ENCODE measurements around the gene SIX2. TPM values are rescaled to one million over a fixed set of nuclear protein-coding genes. Genes with fewer than 3 reads are reported as not detected.

Gene SIX2
- total RNA-seq, 1 experiment from 2014 or later = 0.80 TPM

- DNase-seq = peak; percentile 77
- H3K27me3 ChIP-seq (ENCODE audit: control insufficient read depth, insufficient read depth, low read length) = peaks cover 87% of the 10 kb centered on the region
- peak overlapping the region; percentile 24 for H3K4me3 ChIP-seq (ENCODE audit: insufficient read depth, low read depth, low read length)
- no peaks in the 10 kb centered on the region for H3K36me3 ChIP-seq (replicated peaks; ENCODE audit: control insufficient read depth, insufficient read depth, low read length)
These were observed 8.1 kb downstream of the SIX2 start for GRCh38 chr2:45000921-45001868.

GRCh38 chr2:45000341-45000901 lies 8.8 kb downstream of the SIX2 start:
- Histone ChIP-seq H3K4me3 (ENCODE audit: insufficient read depth, low read depth, low read length) (peak overlapping the region; percentile 24), H3K36me3 (replicated peaks; ENCODE audit: control insufficient read depth, insufficient read depth, low read length) (no peaks in the 10 kb centered on the region), H3K27me3 (ENCODE audit: control insufficient read depth, insufficient read depth, low read length) (peaks cover 79% of the 10 kb centered on the region)
- DNase-seq = peak; percentile 85

- no peak for DNase-seq
- H3K27me3 ChIP-seq (ENCODE audit: control insufficient read depth, insufficient read depth, low read length) = peaks cover 70% of the 10 kb centered on the region
- H3K4me3 ChIP-seq (ENCODE audit: insufficient read depth, low read depth, low read length) = no peak overlapping the region
- H3K36me3 ChIP-seq (replicated peaks; ENCODE audit: control insufficient read depth, insufficient read depth, low read length) = no peaks in the 10 kb centered on the region
These were observed 9.7 kb downstream of the SIX2 start for GRCh38 chr2:44999540-44999939.

- Histone ChIP-seq H3K36me3 (replicated peaks; ENCODE audit: control insufficient read depth, insufficient read depth, low read length) (no peaks in the 10 kb centered on the region), H3K4me3 (ENCODE audit: insufficient read depth, low read depth, low read length) (no peak overlapping the region), H3K27me3 (ENCODE audit: control insufficient read depth, insufficient read depth, low read length) (peaks cover 55% of the 10 kb centered on the region)
- DNase-seq = peak; percentile 43
These were observed 11.3 kb downstream of the SIX2 start for GRCh38 chr2:44997963-44998362.

GRCh38 chr2:44996356-44996755 lies 12.9 kb downstream of the SIX2 start:
- Histone ChIP-seq H3K36me3 (replicated peaks; ENCODE audit: control insufficient read depth, insufficient read depth, low read length) (no peaks in the 10 kb centered on the region), H3K27me3 (ENCODE audit: control insufficient read depth, insufficient read depth, low read length) (peaks cover 38% of the 10 kb centered on the region), H3K4me3 (ENCODE audit: insufficient read depth, low read depth, low read length) (no peak overlapping the region)
- DNase-seq = no peak

- Histone ChIP-seq H3K36me3 (replicated peaks; ENCODE audit: control insufficient read depth, insufficient read depth, low read length) (no peaks in the 10 kb centered on the region), H3K27me3 (ENCODE audit: control insufficient read depth, insufficient read depth, low read length) (peaks cover 19% of the 10 kb centered on the region), H3K4me3 (ENCODE audit: insufficient read depth, low read depth, low read length) (no peak overlapping the region)
- DNase-seq = no peak
These were observed 14.9 kb downstream of the SIX2 start for GRCh38 chr2:44994377-44994776.

GRCh38 chr2:44989176-44989575 lies 20.1 kb downstream of the SIX2 start:
- no peak for DNase-seq
- Histone ChIP-seq H3K27me3 (ENCODE audit: control insufficient read depth, insufficient read depth, low read length) (no peaks in the 10 kb centered on the region; the same call in 1 of the 2 replicates), H3K4me3 (ENCODE audit: insufficient read depth, low read depth, low read length) (no peak overlapping the region), H3K36me3 (replicated peaks; ENCODE audit: control insufficient read depth, insufficient read depth, low read length) (no peaks in the 10 kb centered on the region)

GRCh38 chr2:44983836-44984604 lies 25.2 kb downstream of the SIX2 start:
- Histone ChIP-seq H3K36me3 (replicated peaks; ENCODE audit: control insufficient read depth, insufficient read depth, low read length) (no peaks in the 10 kb centered on the region), H3K27me3 (ENCODE audit: control insufficient read depth, insufficient read depth, low read length) (no peaks in the 10 kb centered on the region), H3K4me3 (ENCODE audit: insufficient read depth, low read depth, low read length) (no peak overlapping the region)
- DNase-seq = no peak

- H3K4me3 ChIP-seq (ENCODE audit: insufficient read depth, low read depth, low read length) = no peak overlapping the region
- H3K27me3 ChIP-seq (ENCODE audit: control insufficient read depth, insufficient read depth, low read length) = no peaks in the 10 kb centered on the region
- peak; percentile 81 for DNase-seq
- no peaks in the 10 kb centered on the region for H3K36me3 ChIP-seq (replicated peaks; ENCODE audit: control insufficient read depth, insufficient read depth, low read length)
These were observed 27.5 kb downstream of the SIX2 start for GRCh38 chr2:44981714-44982108.

- no peaks in the 10 kb centered on the region for H3K27me3 ChIP-seq (ENCODE audit: control insufficient read depth, insufficient read depth, low read length)
- no peaks in the 10 kb centered on the region for H3K36me3 ChIP-seq (replicated peaks; ENCODE audit: control insufficient read depth, insufficient read depth, low read length)
- no peak for DNase-seq
- H3K4me3 ChIP-seq (ENCODE audit: insufficient read depth, low read depth, low read length) = no peak overlapping the region
These were observed 28.2 kb downstream of the SIX2 start for GRCh38 chr2:44980751-44981713.

- no peaks in the 10 kb centered on the region for H3K27me3 ChIP-seq (ENCODE audit: control insufficient read depth, insufficient read depth, low read length)
- no peaks in the 10 kb centered on the region for H3K36me3 ChIP-seq (replicated peaks; ENCODE audit: control insufficient read depth, insufficient read depth, low read length)
- no peak overlapping the region for H3K4me3 ChIP-seq (ENCODE audit: insufficient read depth, low read depth, low read length)
- DNase-seq = no peak
These were observed 29.7 kb downstream of the SIX2 start for GRCh38 chr2:44979581-44979980.

- Histone ChIP-seq H3K4me3 (ENCODE audit: insufficient read depth, low read depth, low read length) (no peak overlapping the region; the same call in 1 of the 2 replicates), H3K27me3 (ENCODE audit: control insufficient read depth, insufficient read depth, low read length) (no peaks in the 10 kb centered on the region), H3K36me3 (replicated peaks; ENCODE audit: control insufficient read depth, insufficient read depth, low read length) (no peaks in the 10 kb centered on the region)
- peak; percentile 72 for DNase-seq
These were observed 33.4 kb downstream of the SIX2 start for GRCh38 chr2:44975571-44976450.

GRCh38 chr2:44974064-44974715 lies 35.1 kb downstream of the SIX2 start:
- Histone ChIP-seq H3K4me3 (ENCODE audit: insufficient read depth, low read depth, low read length) (no peak overlapping the region), H3K27me3 (ENCODE audit: control insufficient read depth, insufficient read depth, low read length) (no peaks in the 10 kb centered on the region), H3K36me3 (replicated peaks; ENCODE audit: control insufficient read depth, insufficient read depth, low read length) (no peaks in the 10 kb centered on the region)
- peak; percentile 86 for DNase-seq
